ENCODE results near the gene EIF6.

- TF ChIP-seq EZH2phosphoT487 (IDR thresholded peaks at IDR 0.05; ENCODE audit: insufficient read depth, low read depth) = no peak
- TF ChIP-seq EZH2 (IDR thresholded peaks at IDR 0.05; ENCODE audit: insufficient read depth, poor library complexity, severe bottlenecking) = no peak
Observed at GRCh38 chr20:35251613-35251940, 33.0 kb downstream of the EIF6 start.
